Measurements from ENCODE around the gene SPEF1.

- no peak for TF ChIP-seq POLR2A (IDR thresholded peaks at IDR 0.05; ENCODE audit: low read length)
- TF ChIP-seq GATA1 (IDR thresholded peaks at IDR 0.05; ENCODE audit: low read depth, low read length) = no peak
These were observed 3.9 kb downstream of the SPEF1 start for GRCh38 chr20:3777381-3777715.
